ENCODE measurements around the gene RNF10. TPM values are rescaled to one million over a fixed set of nuclear protein-coding genes. Genes with fewer than 3 reads are reported as not detected.

Gene RNF10
- total and polyA plus RNA-seq, 9 of the 15 experiments (the other 6 are each of a cell fraction or from before 2014, with no cell fraction given), result 43.0 to 139 (median 80.1) TPM

DNA sequence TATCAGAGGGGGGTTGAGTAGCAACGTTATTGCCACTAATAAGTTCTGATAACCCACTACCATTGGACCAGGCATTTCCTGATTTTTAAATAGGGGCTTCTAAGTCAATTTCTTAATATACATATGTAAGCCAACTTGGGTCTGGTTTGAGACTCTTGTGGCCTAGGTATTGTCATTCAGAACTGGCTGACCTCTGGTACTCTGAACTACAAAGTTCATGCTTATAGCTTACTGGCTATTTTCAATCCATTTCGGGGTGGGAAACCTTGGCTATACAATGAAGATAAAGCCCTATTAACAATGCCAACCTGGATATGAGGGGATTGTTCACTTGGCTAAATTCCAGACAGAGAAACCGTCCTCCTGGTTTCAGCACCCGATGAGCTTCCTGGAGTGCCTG, 29.6 kb upstream of the RNF10 start:
- WGBS (ENCODE audit: insufficient coverage, low coverage, missing lambda C conversion rate), result 79% methylated on average over 4 of the region's 4 CpGs
- ATAC-seq (no peak), FAIRE-seq (no peak), DNase-seq (ENCODE audit: extremely low read depth in 1 of 4, low spot score in 3 of 4) (no peak)
- Histone ChIP-seq H3K9me3 (replicated peaks; ENCODE audit: control insufficient read depth, insufficient read depth, low read depth, low read length) (no peaks in the 10 kb centered on the region), H4K20me1 (replicated peaks; ENCODE audit: control insufficient read depth, insufficient read depth, low read length) (no peaks in the 10 kb centered on the region), H3K4me3 (no peak overlapping the region), H3K4me2 (ENCODE audit: insufficient read depth, low read length) (no peak overlapping the region), H3K79me2 (ENCODE audit: control insufficient read depth, insufficient read depth, low read length) (no peaks in the 10 kb centered on the region), H3K9ac (ENCODE audit: insufficient read depth in 1 of 2, low read depth in 2 of 2, low read length in 2 of 2) (no peak overlapping the region), H2AFZ (ENCODE audit: low read depth, low read length) (no peak overlapping the region), H3K4me1 (replicated peaks in 1 of 2; ENCODE audit: control insufficient read depth in 2 of 2, insufficient read depth in 2 of 2, low read length in 2 of 2) (no peaks in the 10 kb centered on the region), H3K27ac (ENCODE audit: extremely low read depth, low read depth, low read length) (no peak overlapping the region), H3K36me3 (ENCODE audit: control insufficient read depth, insufficient read depth, low read length) (peaks cover 35% of the 10 kb centered on the region; the same call in 2 of the 3 replicates), H3K9me1 (ENCODE audit: control insufficient read depth, insufficient read depth, low read length) (no peaks in the 10 kb centered on the region), H3K27me3 (ENCODE audit: control insufficient read depth in 2 of 2, insufficient read depth in 2 of 2, low read length in 2 of 2) (no peaks in the 10 kb centered on the region)
- no peak for TF ChIP-seq ZSCAN32 (CRISPR knock-in tag; IDR thresholded peaks at IDR 0.05)
- TF ChIP-seq, protein P1, sequence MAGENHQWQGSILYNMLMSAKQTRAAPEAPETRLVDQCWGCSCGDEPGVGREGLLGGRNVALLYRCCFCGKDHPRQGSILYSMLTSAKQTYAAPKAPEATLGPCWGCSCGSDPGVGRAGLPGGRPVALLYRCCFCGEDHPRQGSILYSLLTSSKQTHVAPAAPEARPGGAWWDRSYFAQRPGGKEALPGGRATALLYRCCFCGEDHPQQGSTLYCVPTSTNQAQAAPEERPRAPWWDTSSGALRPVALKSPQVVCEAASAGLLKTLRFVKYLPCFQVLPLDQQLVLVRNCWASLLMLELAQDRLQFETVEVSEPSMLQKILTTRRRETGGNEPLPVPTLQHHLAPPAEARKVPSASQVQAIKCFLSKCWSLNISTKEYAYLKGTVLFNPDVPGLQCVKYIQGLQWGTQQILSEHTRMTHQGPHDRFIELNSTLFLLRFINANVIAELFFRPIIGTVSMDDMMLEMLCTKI (IDR thresholded peaks at IDR 0.05; ENCODE audit: partially characterized antibody), result no peak
- no peak for TF ChIP-seq SMARCE1 (IDR thresholded peaks at IDR 0.05)
- TF ChIP-seq EZH2 (IDR thresholded peaks at IDR 0.05; ENCODE audit: borderline replicate concordance, low read depth, low read length), result no peak
- BruUV-seq (replicated peaks), result no TSS peak
- POLR2A ChIA-PET, result interaction anchor here (1.0 to 3.1 kb wide), 6 partner anchors 8 to 303 kb away, joined by 3 to 14 read pairs (median 5); partner anchors contain the start of genes DYNLL1 and RPLP0
- in situ Hi-C loops (cut with MboI) (no loop called here), intact Hi-C loops (cut with micrococcal nuclease) (no loop called here)
- CTCF ChIA-PET (ENCODE audit: low intra/inter-chr PET ratio), result no interaction called here

DNA sequence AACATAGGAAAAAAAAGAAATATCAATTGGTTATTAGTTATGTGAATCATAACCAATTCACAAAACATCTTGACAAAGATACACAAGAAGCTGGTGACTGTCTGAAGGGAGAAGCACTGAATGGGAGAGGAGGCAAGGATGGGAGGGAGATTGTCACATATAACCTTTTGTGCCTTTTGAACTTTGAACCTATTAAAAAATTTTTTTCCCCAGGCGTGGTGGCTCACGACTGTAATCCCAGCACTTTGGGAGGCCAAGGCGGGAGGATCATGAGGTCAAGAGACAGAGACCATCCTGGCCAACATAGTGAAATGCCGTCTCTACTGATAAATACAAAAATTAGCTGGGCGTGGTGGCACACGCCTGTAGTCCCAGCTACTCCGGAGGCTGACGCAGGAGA, 25.6 kb upstream of the RNF10 start:
- Histone ChIP-seq H3K9me1 (ENCODE audit: control insufficient read depth, insufficient read depth, low read length) (no peaks in the 10 kb centered on the region), H2AFZ (ENCODE audit: low read depth, low read length) (no peak overlapping the region), H3K27ac (ENCODE audit: extremely low read depth, low read depth, low read length) (no peak overlapping the region), H3K9me3 (replicated peaks; ENCODE audit: control insufficient read depth, insufficient read depth, low read depth, low read length) (no peaks in the 10 kb centered on the region), H3K27me3 (ENCODE audit: control insufficient read depth in 2 of 2, insufficient read depth in 2 of 2, low read length in 2 of 2) (no peaks in the 10 kb centered on the region), H4K20me1 (replicated peaks; ENCODE audit: control insufficient read depth, insufficient read depth, low read length) (no peaks in the 10 kb centered on the region), H3K36me3 (ENCODE audit: control insufficient read depth, insufficient read depth, low read length) (peaks cover 30% of the 10 kb centered on the region; the same call in 2 of the 3 replicates), H3K4me1 (replicated peaks in 1 of 2; ENCODE audit: control insufficient read depth in 2 of 2, insufficient read depth in 2 of 2, low read length in 2 of 2) (no peaks in the 10 kb centered on the region), H3K9ac (ENCODE audit: insufficient read depth in 1 of 2, low read depth in 2 of 2, low read length in 2 of 2) (no peak overlapping the region), H3K4me3 (no peak overlapping the region), H3K79me2 (ENCODE audit: control insufficient read depth, insufficient read depth, low read length) (no peaks in the 10 kb centered on the region), H3K4me2 (ENCODE audit: insufficient read depth, low read length) (no peak overlapping the region)
- in situ Hi-C loops (cut with MboI) (no loop called here), intact Hi-C loops (cut with micrococcal nuclease) (no loop called here)
- 89% methylated on average over 6 of the region's 8 CpGs for WGBS (ENCODE audit: insufficient coverage, low coverage, missing lambda C conversion rate)
- no peak for DNase-seq (ENCODE audit: extremely low read depth in 1 of 4, low spot score in 3 of 4)
- POLR2A ChIA-PET, result interaction anchor here (2.5 to 2.9 kb wide), 2 partner anchors 10 to 13 kb away, joined by 7 to 21 read pairs; partner anchors contain the start of gene DYNLL1
- FAIRE-seq, result no peak
- no TSS peak for BruUV-seq (replicated peaks)
- ATAC-seq, result no peak
- CTCF ChIA-PET (ENCODE audit: low intra/inter-chr PET ratio), result no interaction called here
- TF ChIP-seq, protein P2, sequence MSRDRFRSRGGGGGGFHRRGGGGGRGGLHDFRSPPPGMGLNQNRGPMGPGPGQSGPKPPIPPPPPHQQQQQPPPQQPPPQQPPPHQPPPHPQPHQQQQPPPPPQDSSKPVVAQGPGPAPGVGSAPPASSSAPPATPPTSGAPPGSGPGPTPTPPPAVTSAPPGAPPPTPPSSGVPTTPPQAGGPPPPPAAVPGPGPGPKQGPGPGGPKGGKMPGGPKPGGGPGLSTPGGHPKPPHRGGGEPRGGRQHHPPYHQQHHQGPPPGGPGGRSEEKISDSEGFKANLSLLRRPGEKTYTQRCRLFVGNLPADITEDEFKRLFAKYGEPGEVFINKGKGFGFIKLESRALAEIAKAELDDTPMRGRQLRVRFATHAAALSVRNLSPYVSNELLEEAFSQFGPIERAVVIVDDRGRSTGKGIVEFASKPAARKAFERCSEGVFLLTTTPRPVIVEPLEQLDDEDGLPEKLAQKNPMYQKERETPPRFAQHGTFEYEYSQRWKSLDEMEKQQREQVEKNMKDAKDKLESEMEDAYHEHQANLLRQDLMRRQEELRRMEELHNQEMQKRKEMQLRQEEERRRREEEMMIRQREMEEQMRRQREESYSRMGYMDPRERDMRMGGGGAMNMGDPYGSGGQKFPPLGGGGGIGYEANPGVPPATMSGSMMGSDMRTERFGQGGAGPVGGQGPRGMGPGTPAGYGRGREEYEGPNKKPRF (IDR thresholded peaks at IDR 0.05; ENCODE audit: low read depth, low read length), result no peak
- TF ChIP-seq RBM15 (IDR thresholded peaks at IDR 0.05; ENCODE audit: insufficient read depth, low read length) (no peak), SIRT6 (IDR thresholded peaks at IDR 0.05; ENCODE audit: low read depth, low read length) (no peak), TFAM (CRISPR knock-in tag; conservative IDR thresholded peaks at IDR 0.05) (no peak), KLF1 (tag; IDR thresholded peaks at IDR 0.05) (no peak), RHOXF2B (CRISPR knock-in tag; conservative IDR thresholded peaks at IDR 0.05) (no peak)
- TF ChIP-seq, protein P3, sequence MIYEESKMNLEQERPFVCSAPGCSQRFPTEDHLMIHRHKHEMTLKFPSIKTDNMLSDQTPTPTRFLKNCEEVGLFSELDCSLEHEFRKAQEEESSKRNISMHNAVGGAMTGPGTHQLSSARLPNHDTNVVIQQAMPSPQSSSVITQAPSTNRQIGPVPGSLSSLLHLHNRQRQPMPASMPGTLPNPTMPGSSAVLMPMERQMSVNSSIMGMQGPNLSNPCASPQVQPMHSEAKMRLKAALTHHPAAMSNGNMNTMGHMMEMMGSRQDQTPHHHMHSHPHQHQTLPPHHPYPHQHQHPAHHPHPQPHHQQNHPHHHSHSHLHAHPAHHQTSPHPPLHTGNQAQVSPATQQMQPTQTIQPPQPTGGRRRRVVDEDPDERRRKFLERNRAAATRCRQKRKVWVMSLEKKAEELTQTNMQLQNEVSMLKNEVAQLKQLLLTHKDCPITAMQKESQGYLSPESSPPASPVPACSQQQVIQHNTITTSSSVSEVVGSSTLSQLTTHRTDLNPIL (CRISPR knock-in tag; IDR thresholded peaks at IDR 0.05), result no peak
- TF ChIP-seq, protein P4, sequence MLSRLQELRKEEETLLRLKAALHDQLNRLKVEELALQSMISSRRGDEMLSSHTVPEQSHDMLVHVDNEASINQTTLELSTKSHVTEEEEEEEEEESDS (CRISPR knock-in tag; IDR thresholded peaks at IDR 0.05), result no peak

All from K562 (cell line).